ENCODE measurements around the gene OBSL1.
A peak's percentile ranks its signal among the peaks of the same experiment; 100 is the strongest.

Gene OBSL1

DNA sequence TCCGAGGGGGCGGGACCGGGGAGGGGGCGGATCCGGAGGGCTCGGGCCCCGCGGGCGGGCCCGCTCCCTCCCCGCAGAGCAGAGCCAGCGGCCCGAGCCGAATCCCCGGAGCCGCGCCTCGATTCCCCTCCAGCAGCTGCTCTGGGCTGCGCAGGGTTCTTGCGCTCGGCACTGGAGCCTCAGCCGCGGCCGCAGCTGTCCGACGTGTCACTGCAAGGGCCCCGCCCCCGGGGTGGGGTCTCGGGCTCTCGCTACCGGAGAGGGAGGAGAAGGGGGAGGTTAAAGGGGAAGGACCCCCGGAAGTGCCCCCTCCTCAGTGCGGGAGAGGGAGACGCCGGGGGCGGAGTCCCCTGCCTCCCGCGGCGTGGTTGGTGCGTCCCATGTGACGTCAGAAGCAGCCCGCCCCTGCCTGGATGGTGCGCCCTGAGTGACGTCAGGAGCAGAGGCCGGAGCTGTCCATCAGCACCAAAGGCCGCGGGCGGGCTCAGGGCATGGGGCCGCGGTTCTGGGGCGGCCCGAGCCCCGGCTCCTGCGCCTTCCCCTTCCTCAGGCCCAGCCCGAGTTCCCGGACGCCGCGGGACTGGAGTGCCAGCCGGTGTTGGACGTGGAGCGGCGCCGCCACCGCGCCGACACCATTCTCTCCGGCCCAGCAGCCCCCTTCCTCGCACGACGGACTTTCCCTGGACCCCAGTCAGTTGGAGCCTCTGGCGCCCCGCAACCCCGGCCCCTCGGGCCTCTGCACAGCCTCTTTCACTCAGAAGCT, 27.6 kb downstream of the OBSL1 start, which contains the start of the genes CHPF and TMEM198:
CHPF (minus strand) TSS at position 214 of the 763 bp plus-strand sequence. CDS start 271 bp downstream, outside the sequence.
TMEM198 (plus strand) TSS at position 433 of the 763 bp plus-strand sequence. CDS start 700 bp downstream, outside the sequence.
- H3K4me3 ChIP-seq (ENCODE audit: low read depth, low read length) = peak within 1 kb of the TSS; percentile 85
- TF ChIP-seq, protein P1, sequence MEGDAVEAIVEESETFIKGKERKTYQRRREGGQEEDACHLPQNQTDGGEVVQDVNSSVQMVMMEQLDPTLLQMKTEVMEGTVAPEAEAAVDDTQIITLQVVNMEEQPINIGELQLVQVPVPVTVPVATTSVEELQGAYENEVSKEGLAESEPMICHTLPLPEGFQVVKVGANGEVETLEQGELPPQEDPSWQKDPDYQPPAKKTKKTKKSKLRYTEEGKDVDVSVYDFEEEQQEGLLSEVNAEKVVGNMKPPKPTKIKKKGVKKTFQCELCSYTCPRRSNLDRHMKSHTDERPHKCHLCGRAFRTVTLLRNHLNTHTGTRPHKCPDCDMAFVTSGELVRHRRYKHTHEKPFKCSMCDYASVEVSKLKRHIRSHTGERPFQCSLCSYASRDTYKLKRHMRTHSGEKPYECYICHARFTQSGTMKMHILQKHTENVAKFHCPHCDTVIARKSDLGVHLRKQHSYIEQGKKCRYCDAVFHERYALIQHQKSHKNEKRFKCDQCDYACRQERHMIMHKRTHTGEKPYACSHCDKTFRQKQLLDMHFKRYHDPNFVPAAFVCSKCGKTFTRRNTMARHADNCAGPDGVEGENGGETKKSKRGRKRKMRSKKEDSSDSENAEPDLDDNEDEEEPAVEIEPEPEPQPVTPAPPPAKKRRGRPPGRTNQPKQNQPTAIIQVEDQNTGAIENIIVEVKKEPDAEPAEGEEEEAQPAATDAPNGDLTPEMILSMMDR (IDR thresholded peaks at IDR 0.05; ENCODE audit: low read depth, low read length, missing control alignments) = no peak
- peak; percentile 89 for DNase-seq (ENCODE audit: low read depth)

DNA sequence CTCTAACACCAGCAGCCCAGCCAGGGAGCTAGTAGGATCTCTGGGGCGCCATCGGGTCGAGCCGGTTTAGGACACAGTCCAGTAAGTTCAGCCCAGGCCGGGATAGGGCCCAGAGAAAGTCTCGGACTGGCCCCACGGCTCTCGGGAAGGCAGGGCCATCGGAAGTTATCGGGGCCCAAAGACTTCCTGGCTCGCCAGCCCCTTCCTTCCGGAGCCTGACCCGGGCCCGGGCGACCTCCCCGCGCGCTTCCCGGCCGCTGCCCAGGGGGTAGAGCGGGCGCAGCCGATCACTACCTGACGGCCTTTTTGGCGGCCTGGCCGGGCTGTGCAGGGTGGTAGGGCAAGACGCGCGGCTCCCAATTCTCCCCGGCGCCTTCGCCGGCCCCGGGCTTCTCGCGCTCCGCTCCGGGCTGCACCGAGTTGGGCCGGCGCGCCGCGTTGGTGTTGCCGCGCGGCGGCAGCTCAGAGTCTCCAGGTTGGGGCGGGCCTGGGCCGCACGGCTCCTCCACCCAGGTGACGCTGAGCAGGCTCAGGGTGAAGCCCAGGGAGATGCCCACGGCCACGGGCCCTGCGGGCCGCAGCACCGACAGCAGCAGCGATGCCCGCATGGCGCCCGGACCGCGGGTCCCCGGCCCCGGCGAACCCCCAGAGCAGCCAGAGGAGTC, 28.3 kb downstream of the OBSL1 start:
- peak overlapping the region; percentile 85 for H3K4me3 ChIP-seq (ENCODE audit: low read depth, low read length)
- TF ChIP-seq, protein P1 (IDR thresholded peaks at IDR 0.05; ENCODE audit: low read depth, low read length, missing control alignments) = no peak
- no peak for DNase-seq (ENCODE audit: low read depth)

DNA sequence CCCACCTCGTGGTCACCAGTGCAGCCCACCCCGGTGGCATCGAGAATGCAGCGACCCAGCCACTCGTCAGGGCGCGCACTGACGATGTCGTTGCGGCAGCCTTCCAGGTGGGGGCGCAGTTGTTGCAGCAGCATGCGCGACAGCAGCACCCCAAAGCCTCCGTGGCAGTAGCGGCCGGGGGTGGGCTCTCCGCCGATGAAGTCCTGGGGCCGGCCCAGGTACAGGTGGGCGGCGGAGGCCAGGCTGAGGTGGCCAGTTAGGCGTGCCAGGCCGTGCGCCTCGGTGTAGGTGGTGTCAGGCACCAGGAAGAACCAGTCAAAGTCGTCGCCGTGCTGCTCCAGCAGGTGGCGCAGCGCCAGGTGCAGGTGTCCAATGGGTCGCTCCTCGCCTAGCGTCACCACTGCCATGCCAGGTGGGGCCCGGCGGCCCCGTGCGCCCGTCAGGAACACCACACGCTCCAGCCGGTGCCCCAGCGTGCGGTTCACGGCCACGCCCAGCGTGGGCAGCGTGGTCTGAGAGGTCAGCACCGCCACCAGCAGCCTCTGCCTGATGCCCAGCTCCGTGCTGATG, 29.6 kb downstream of the OBSL1 start:
- DNase-seq (ENCODE audit: low read depth) = peak; percentile 70
- TF ChIP-seq, protein P1 (IDR thresholded peaks at IDR 0.05; ENCODE audit: low read depth, low read length, missing control alignments) = peak; percentile 88
- H3K4me3 ChIP-seq (ENCODE audit: low read depth, low read length) = peak overlapping the region; percentile 85

DNA sequence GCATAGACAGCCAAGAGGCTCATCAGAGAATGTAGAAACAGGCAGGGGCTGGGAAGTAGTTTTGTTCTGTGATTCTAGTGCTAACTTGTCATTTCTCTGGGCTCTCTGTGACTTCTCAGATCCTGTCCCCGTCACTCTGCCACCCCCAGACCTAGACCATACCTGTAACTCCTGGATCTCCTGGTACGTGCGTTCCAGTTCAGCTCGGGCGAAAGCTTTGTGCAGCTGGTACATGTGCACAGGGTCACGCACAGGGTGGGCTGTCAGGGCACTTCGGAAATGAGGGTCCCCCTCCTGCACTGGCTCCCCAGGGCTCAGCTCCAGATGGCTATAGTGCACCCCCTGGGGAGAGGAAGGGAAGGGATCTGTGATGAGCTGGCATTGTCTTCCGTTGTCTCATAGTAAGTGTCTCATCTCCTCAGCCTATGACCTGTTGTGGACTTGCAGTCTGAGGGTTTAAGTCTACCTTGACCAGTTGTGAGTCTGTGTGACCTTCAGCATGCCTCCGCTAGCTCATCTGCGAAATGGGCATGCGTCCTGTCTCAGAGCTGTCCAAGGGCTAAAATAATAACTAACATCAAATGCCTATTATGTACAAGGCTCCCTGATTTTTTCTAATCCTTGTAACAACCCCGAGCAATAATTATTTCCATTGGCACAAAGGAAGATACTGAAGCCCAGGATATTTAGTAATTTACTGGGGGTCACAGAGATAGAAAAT, 30.4 kb downstream of the OBSL1 start:
- TF ChIP-seq, protein P1 (IDR thresholded peaks at IDR 0.05; ENCODE audit: low read depth, low read length, missing control alignments) = no peak
- H3K4me3 ChIP-seq (ENCODE audit: low read depth, low read length) = no peak overlapping the region
- no peak for DNase-seq (ENCODE audit: low read depth)

DNA sequence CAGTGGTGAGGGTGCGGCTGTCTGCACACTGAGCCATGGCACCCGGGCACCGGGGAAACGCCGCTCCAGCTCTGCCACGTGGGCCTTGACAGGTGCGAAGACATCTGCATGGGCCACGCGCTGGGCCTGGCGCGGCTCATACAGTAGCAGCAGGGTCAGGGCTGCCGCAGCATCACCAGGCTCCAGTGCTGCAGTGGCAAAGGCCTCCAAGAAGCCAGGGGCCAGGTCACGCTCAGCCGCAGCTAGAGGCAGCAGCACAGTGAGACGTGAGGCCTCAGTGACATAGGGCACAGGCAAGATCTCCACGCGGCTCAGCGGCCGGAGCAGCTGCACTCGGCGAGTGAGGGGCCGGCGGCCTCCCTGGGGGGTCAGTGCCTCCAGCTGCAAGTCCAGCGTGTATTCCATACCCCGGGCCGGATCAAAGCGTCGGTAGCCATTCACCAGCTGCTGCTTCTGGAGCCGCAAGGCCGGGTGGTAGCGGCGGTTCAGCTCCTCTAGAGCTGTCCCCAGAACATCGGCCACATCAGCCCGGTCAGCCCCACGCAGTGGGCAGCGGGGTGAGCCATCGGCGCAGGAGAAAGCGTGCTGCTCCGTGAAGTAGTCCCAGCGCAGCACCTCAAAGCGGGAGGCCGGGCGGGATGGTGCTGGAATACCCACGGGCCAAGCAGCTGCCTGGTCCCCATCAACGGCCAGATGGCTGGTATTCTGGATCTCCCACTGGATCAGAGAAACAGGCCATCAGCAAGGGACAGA, 31.2 kb downstream of the OBSL1 start:
- no peak for DNase-seq (ENCODE audit: low read depth)
- TF ChIP-seq, protein P1 (IDR thresholded peaks at IDR 0.05; ENCODE audit: low read depth, low read length, missing control alignments) = no peak
- no peak overlapping the region for H3K4me3 ChIP-seq (ENCODE audit: low read depth, low read length)

Data from GM12864 (cell line).